Prostate gland (tissue), 2 donors: Measurements from ENCODE around the gene CEP97.
"Not testable (repeated sequence)": the region's sequence is repeated elsewhere in the genome, so short reads cannot be mapped to it uniquely, and the experiment has no call there.

Source experiments
- CTCF ChIP-seq, 4 experiments: fragments of 200-600 bp in 2 of 4; fragments of 450-650 bp in 2 of 4; sonication (generic) in 2 of 4; IDR thresholded peaks; 1 replicate in 3 of 4; 2 replicates in 1 of 4; pipeline ENCODE4 v1.5.1; 2016 to 2019; ENCODE audit warnings: antibody characterized with exemption in 4 of 4, mild to moderate bottlenecking in 2 of 4, moderate library complexity in 2 of 4
- POLR2A ChIP-seq: fragments of 450-650 bp; IDR thresholded peaks from one replicate; pipeline ENCODE4 v1.6.1; 2016; ENCODE audit warnings: antibody characterized with exemption, mild to moderate bottlenecking
- POLR2AphosphoS5 ChIP-seq: sonication (generic); formaldehyde crosslinking; IDR thresholded peaks from one replicate; pipeline ENCODE4 v1.6.1; 2017; ENCODE audit warnings: antibody characterized with exemption

GRCh38 chr3:101777745-101778281, 53.4 kb downstream of the CEP97 start:
- TF ChIP-seq CTCF (IDR thresholded peaks at IDR 0.05); POLR2A; POLR2AphosphoS5: not testable (repeated sequence)
